ENCODE data around the gene AP2A2. TPM values are rescaled to one million over a fixed set of nuclear protein-coding genes. Genes with fewer than 3 reads are reported as not detected.

Gene AP2A2
- total RNA-seq, 1 experiment from 2014 or later, result 70.6 TPM

GRCh38 chr11:890794-891540 lies 34.7 kb upstream of the AP2A2 start:
- H3K4me3 Mint-ChIP-seq (ENCODE audit: unreplicated experiment), result no peak overlapping the region
- CTCF ChIA-PET, result interaction anchor here (0.5 to 1.0 kb wide), 3 partner anchors 11 to 583 kb away, joined by 3 to 4 read pairs (median 3); partner anchors contain the start of genes CHID1 and IFITM2
- no peaks in the 10 kb centered on the region for H3K4me1 Mint-ChIP-seq (ENCODE audit: insufficient read depth, unreplicated experiment)
- H3K36me3 Mint-ChIP-seq (ENCODE audit: insufficient read depth, unreplicated experiment), result peaks cover 15% of the 10 kb centered on the region
- POLR2A ChIA-PET, result no interaction called here
- DNase-seq (ENCODE audit: unreplicated experiment), result no peak
- H3K27ac Mint-ChIP-seq (ENCODE audit: low read depth, unreplicated experiment), result no peak overlapping the region
- intact Hi-C loops (cut with micrococcal nuclease), result no loop called here
- no peaks in the 10 kb centered on the region for H3K9me3 Mint-ChIP-seq (ENCODE audit: unreplicated experiment)
- no peaks in the 10 kb centered on the region for H3K27me3 Mint-ChIP-seq (ENCODE audit: insufficient read depth, unreplicated experiment)
- no TSS peak for BruUV-seq (replicated peaks)
- TF ChIP-seq, protein P1, sequence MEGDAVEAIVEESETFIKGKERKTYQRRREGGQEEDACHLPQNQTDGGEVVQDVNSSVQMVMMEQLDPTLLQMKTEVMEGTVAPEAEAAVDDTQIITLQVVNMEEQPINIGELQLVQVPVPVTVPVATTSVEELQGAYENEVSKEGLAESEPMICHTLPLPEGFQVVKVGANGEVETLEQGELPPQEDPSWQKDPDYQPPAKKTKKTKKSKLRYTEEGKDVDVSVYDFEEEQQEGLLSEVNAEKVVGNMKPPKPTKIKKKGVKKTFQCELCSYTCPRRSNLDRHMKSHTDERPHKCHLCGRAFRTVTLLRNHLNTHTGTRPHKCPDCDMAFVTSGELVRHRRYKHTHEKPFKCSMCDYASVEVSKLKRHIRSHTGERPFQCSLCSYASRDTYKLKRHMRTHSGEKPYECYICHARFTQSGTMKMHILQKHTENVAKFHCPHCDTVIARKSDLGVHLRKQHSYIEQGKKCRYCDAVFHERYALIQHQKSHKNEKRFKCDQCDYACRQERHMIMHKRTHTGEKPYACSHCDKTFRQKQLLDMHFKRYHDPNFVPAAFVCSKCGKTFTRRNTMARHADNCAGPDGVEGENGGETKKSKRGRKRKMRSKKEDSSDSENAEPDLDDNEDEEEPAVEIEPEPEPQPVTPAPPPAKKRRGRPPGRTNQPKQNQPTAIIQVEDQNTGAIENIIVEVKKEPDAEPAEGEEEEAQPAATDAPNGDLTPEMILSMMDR (IDR thresholded peaks at IDR 0.05; ENCODE audit: unreplicated experiment), result no peak

GRCh38 chr11:893008-893654 lies 32.5 kb upstream of the AP2A2 start:
- ChIA-PET POLR2A (no interaction called here), CTCF (no interaction called here)
- intact Hi-C loops (cut with micrococcal nuclease), result no loop called here
- Mint-ChIP-seq H3K27me3 (ENCODE audit: insufficient read depth, unreplicated experiment) (no peaks in the 10 kb centered on the region), H3K4me3 (ENCODE audit: unreplicated experiment) (no peak overlapping the region), H3K36me3 (ENCODE audit: insufficient read depth, unreplicated experiment) (peaks cover 11% of the 10 kb centered on the region), H3K27ac (ENCODE audit: low read depth, unreplicated experiment) (no peak overlapping the region), H3K9me3 (ENCODE audit: unreplicated experiment) (no peaks in the 10 kb centered on the region), H3K4me1 (ENCODE audit: insufficient read depth, unreplicated experiment) (no peaks in the 10 kb centered on the region)
- TF ChIP-seq, protein P1 (IDR thresholded peaks at IDR 0.05; ENCODE audit: unreplicated experiment), result no peak
- DNase-seq (ENCODE audit: unreplicated experiment), result no peak
- no TSS peak for BruUV-seq (replicated peaks)

- H3K4me1 Mint-ChIP-seq (ENCODE audit: insufficient read depth, unreplicated experiment), result no peaks in the 10 kb centered on the region
- no TSS peak for BruUV-seq (replicated peaks)
- peaks cover 19% of the 10 kb centered on the region for H3K36me3 Mint-ChIP-seq (ENCODE audit: insufficient read depth, unreplicated experiment)
- intact Hi-C loops (cut with micrococcal nuclease), result no loop called here
- no peaks in the 10 kb centered on the region for H3K27me3 Mint-ChIP-seq (ENCODE audit: insufficient read depth, unreplicated experiment)
- DNase-seq (ENCODE audit: unreplicated experiment), result no peak
- H3K4me3 Mint-ChIP-seq (ENCODE audit: unreplicated experiment), result no peak overlapping the region
- H3K9me3 Mint-ChIP-seq (ENCODE audit: unreplicated experiment), result no peaks in the 10 kb centered on the region
- TF ChIP-seq, protein P1 (IDR thresholded peaks at IDR 0.05; ENCODE audit: unreplicated experiment), result no peak
- ChIA-PET POLR2A (interaction anchor here (1.6 kb wide), 1 partner anchor 33 kb away, joined by 4 read pairs; no protein-coding TSS in a partner anchor), CTCF (no interaction called here)
- H3K27ac Mint-ChIP-seq (ENCODE audit: low read depth, unreplicated experiment), result no peak overlapping the region
These were observed 31.0 kb upstream of the AP2A2 start for GRCh38 chr11:894575-895201.
